Measurements from ENCODE around the gene NUP93. TPM values are rescaled to one million over a fixed set of nuclear protein-coding genes. Genes with fewer than 3 reads are reported as not detected.

The NUP93 gene
- total RNA-seq, 4 donors from 2014 or later, result 27.3 to 195 (median 31.4) TPM

DNA sequence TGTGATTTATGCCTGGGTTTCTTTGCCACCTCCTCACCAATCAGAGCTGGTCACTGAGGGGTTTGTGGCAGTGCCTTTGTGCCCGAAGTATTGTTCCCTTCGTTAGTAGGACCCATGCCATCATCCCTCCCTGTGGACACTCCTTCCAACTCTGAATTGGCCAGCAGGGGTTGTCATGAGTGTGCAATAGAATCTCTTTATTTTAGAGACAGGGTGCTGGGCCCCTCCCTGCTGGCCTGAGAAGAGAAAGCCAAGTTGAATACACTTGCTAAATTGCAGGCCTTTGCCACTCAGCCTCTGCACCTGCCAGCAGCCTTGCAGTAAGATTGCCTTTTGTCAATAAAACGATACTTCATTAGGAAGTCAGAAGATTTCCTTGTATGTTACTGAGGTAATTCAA is 94.4 kb downstream of the NUP93 start:
- DNase-seq, result no peak
- no peak overlapping the region for H3K4me3 ChIP-seq
- peaks cover 0 to 26% (median 0%) of the 10 kb centered on the region in 3 donors for H3K36me3 ChIP-seq

DNA sequence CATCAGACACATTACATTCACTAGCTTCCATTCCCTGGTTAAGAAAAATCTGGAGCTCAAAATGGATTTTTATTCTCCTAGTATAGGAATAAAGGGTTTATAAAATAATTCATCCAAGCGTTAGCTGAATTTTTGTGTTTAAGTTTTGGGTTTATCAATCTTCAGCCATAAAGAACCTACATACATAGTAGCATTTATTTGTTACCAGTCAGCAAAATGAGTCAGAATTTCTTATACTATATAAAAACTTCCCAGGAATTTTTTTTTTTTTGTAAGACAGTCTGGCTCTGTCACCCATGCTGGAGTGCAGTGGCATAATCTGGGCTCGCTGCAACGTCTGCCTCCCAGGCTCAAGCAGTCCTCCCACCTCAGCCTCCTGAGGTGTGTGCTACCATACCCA is 94.9 kb downstream of the NUP93 start:
- no peak for TF ChIP-seq POLR2A (IDR thresholded peaks at IDR 0.05)
- TF ChIP-seq, protein P1, sequence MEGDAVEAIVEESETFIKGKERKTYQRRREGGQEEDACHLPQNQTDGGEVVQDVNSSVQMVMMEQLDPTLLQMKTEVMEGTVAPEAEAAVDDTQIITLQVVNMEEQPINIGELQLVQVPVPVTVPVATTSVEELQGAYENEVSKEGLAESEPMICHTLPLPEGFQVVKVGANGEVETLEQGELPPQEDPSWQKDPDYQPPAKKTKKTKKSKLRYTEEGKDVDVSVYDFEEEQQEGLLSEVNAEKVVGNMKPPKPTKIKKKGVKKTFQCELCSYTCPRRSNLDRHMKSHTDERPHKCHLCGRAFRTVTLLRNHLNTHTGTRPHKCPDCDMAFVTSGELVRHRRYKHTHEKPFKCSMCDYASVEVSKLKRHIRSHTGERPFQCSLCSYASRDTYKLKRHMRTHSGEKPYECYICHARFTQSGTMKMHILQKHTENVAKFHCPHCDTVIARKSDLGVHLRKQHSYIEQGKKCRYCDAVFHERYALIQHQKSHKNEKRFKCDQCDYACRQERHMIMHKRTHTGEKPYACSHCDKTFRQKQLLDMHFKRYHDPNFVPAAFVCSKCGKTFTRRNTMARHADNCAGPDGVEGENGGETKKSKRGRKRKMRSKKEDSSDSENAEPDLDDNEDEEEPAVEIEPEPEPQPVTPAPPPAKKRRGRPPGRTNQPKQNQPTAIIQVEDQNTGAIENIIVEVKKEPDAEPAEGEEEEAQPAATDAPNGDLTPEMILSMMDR (IDR thresholded peaks at IDR 0.05), result no peak
- H3K36me3 ChIP-seq, result peaks cover 0 to 21% (median 0%) of the 10 kb centered on the region in 3 donors
- H3K27me3 ChIP-seq, result no peaks in the 10 kb centered on the region
- no peaks in the 10 kb centered on the region for H3K4me1 ChIP-seq
- no peak overlapping the region for H3K4me3 ChIP-seq
- H3K9me3 ChIP-seq, result no peaks in the 10 kb centered on the region
- no peak overlapping the region for H3K27ac ChIP-seq
- DNase-seq, result no peak

More for the DNA sequence above, 94.4 kb downstream of the NUP93 start:
- TF ChIP-seq POLR2A (IDR thresholded peaks at IDR 0.05), result no peak
- TF ChIP-seq, protein P1 (IDR thresholded peaks at IDR 0.05), result peak in 1 of 6 experiments; percentile 21
- no peaks in the 10 kb centered on the region for H3K4me1 ChIP-seq
- H3K27ac ChIP-seq, result no peak overlapping the region
- H3K9me3 ChIP-seq, result no peaks in the 10 kb centered on the region
- H3K27me3 ChIP-seq, result no peaks in the 10 kb centered on the region

DNA sequence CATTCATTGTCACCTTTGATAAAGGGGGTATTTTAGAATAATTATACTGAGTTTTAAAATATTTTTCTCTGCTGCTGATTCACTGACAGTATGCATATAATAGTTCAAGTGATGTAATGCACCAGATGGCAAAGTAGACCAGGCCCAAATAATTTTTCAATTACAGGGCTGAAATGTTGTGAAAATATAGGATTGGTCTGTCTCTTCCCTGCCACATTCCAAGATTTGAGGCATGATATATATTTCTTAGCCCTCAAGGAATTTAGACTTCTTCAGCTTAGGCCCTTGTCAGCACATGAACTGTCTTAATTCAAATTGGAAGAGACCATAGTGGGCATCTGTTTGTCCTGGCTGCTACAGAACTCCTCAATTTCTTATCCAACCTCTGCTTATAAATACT is 95.9 kb downstream of the NUP93 start:
- H3K4me3 ChIP-seq, result no peak overlapping the region
- DNase-seq, result no peak
- no peak overlapping the region for H3K27ac ChIP-seq
- no peaks in the 10 kb centered on the region for H3K27me3 ChIP-seq
- no peak for TF ChIP-seq POLR2A (IDR thresholded peaks at IDR 0.05)
- TF ChIP-seq, protein P1 (IDR thresholded peaks at IDR 0.05), result no peak
- H3K4me1 ChIP-seq, result no peaks in the 10 kb centered on the region
- no peaks in the 10 kb centered on the region for H3K9me3 ChIP-seq
- peaks cover 0 to 18% (median 0%) of the 10 kb centered on the region in 3 donors for H3K36me3 ChIP-seq

DNA sequence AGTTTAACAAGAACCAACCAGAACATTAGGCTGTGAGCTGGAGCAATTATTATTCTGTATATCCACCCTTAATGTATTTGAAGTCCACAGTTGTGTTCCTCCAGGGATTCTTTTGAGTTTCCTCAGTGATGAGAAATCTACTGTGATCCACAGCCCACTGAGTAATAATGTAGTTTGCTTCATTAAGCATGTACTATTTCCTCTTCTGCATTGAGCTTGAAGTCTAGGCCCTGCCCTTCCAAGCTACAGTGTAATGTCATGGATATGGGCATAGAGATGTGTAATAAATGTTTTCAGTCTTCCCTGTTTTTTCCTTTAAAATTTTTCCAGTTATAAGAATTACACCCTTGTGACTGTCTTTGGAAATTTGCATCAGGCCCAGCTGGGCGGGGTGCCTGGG is 98.7 kb downstream of the NUP93 start:
- DNase-seq, result no peak
- H3K4me1 ChIP-seq, result no peaks in the 10 kb centered on the region
- H3K27ac ChIP-seq, result no peak overlapping the region
- H3K9me3 ChIP-seq, result no peaks in the 10 kb centered on the region
- peaks cover 0 to 36% (median 0%) of the 10 kb centered on the region in 3 donors for H3K36me3 ChIP-seq
- no peak for TF ChIP-seq POLR2A (IDR thresholded peaks at IDR 0.05)
- TF ChIP-seq, protein P1 (IDR thresholded peaks at IDR 0.05), result no peak
- no peak overlapping the region for H3K4me3 ChIP-seq
- no peaks in the 10 kb centered on the region for H3K27me3 ChIP-seq

DNA sequence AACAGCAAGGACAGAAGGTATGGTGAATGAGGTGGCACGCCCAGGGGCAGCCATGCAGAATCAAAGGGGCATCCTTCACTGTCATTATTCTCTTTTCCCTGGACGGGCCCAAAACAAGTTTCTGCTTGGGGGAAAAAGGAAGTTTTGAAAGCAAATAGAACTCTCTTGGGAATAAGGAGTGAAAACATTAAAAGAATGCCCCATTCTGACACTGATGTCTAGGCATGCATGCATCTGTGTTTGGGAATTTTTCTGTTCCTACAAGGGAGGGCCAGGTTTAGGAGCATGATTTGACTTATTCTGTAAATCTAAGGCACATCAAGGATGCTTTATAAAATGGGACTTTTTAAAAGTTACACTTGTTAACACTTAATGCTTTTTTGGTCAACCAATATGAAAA is 100.7 kb downstream of the NUP93 start:
- Histone ChIP-seq H3K27me3 (no peaks in the 10 kb centered on the region), H3K36me3 (peaks cover 0 to 47% (median 0%) of the 10 kb centered on the region in 3 donors), H3K4me1 (no peaks in the 10 kb centered on the region), H3K9me3 (no peaks in the 10 kb centered on the region), H3K27ac (no peak overlapping the region), H3K4me3 (no peak overlapping the region)
- TF ChIP-seq, protein P1 (IDR thresholded peaks at IDR 0.05), result no peak
- TF ChIP-seq POLR2A (IDR thresholded peaks at IDR 0.05), result no peak
- no peak for DNase-seq

DNA sequence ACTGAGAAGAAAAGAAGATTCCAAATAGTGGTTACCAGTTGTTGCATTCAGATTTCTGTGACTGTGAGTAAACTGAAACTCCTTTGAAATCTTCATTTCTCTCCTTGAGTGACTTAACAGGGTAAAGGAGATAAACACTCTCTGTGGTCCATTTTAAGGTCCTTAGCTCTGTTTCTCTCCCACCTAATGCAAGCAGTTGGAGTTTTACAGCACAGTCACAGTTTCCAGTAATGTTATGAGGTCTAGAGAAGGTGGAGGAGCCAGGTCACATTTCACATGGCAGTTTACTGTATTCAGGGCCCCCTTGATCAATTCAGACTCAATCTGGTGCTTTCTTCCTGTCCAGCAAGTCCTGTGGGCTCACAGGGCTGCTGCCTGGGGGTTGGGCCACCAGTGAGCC is 102.8 kb downstream of the NUP93 start:
- no peaks in the 10 kb centered on the region for H3K4me1 ChIP-seq
- TF ChIP-seq, protein P1 (IDR thresholded peaks at IDR 0.05), result no peak
- TF ChIP-seq POLR2A (IDR thresholded peaks at IDR 0.05), result no peak
- no peaks in the 10 kb centered on the region for H3K27me3 ChIP-seq
- no peak overlapping the region for H3K27ac ChIP-seq
- no peak overlapping the region for H3K4me3 ChIP-seq
- no peaks in the 10 kb centered on the region for H3K9me3 ChIP-seq
- peaks cover 0 to 58% (median 0%) of the 10 kb centered on the region in 3 donors for H3K36me3 ChIP-seq
- DNase-seq, result no peak
